Gastrocnemius medialis (tissue), 4 donors: ENCODE data around the gene TTC28.

Source experiments
- POLR2A ChIP-seq, 2 donors: fragments of 450-650 bp; IDR thresholded peaks; one replicate each; pipeline ENCODE4 v1.6.1; 2017; ENCODE audit warnings: antibody characterized with exemption in 2 of 2, mild to moderate bottlenecking in 2 of 2, moderate library complexity in 2 of 2
- TF ChIP-seq, protein P1 (sequence below), 5 experiments: fragments of 450-650 bp in 3 of 5; fragments of 200-600 bp in 2 of 5; sonication (generic) in 2 of 5; IDR thresholded peaks in 4 of 5; conservative IDR thresholded peaks in 1 of 5; 1 replicate in 4 of 5; 2 replicates in 1 of 5; pipeline ENCODE4 v1.5.1; 2016 to 2019; ENCODE audit warnings: antibody characterized with exemption in 5 of 5, mild to moderate bottlenecking in 3 of 5, moderate library complexity in 3 of 5

DNA sequence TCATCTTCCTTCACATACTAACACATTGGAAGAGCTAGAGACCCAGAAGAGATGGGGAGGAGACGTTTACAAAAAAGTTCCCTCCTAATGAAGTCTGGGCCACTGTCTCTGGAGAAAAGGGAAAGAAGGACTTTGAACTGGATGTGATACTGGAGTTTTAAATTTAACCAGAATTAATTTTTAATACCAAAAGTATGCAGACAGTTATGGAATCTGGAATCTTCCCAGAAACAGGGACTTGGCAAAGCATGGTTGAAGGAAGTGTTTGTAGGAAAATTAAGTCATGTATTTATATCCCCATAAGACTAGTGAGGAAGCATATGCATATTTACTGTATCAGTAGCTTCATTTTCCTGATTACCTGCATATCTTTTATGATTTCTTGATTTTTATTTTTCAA lies 215.5 kb downstream of the TTC28 start:
- TF ChIP-seq, protein P1, sequence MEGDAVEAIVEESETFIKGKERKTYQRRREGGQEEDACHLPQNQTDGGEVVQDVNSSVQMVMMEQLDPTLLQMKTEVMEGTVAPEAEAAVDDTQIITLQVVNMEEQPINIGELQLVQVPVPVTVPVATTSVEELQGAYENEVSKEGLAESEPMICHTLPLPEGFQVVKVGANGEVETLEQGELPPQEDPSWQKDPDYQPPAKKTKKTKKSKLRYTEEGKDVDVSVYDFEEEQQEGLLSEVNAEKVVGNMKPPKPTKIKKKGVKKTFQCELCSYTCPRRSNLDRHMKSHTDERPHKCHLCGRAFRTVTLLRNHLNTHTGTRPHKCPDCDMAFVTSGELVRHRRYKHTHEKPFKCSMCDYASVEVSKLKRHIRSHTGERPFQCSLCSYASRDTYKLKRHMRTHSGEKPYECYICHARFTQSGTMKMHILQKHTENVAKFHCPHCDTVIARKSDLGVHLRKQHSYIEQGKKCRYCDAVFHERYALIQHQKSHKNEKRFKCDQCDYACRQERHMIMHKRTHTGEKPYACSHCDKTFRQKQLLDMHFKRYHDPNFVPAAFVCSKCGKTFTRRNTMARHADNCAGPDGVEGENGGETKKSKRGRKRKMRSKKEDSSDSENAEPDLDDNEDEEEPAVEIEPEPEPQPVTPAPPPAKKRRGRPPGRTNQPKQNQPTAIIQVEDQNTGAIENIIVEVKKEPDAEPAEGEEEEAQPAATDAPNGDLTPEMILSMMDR (IDR thresholded peaks at IDR 0.05 in 4 of 5, conservative IDR thresholded peaks at IDR 0.05 in 1 of 5): no peak
- no peak for TF ChIP-seq POLR2A (IDR thresholded peaks at IDR 0.05)
